Embryonic facial prominence (tissue), 1 donor: ENCODE data around the gene JPT2.
"Not testable (repeated sequence)": the region's sequence is repeated elsewhere in the genome, so short reads cannot be mapped to it uniquely, and the experiment has no call there.

ENCODE experiments used
- DNase-seq: peaks from one replicate; pipeline ENCODE4 v3.0.0-alpha.2; 2016; ENCODE audit errors: extremely low spot score

Gene JPT2

DNA sequence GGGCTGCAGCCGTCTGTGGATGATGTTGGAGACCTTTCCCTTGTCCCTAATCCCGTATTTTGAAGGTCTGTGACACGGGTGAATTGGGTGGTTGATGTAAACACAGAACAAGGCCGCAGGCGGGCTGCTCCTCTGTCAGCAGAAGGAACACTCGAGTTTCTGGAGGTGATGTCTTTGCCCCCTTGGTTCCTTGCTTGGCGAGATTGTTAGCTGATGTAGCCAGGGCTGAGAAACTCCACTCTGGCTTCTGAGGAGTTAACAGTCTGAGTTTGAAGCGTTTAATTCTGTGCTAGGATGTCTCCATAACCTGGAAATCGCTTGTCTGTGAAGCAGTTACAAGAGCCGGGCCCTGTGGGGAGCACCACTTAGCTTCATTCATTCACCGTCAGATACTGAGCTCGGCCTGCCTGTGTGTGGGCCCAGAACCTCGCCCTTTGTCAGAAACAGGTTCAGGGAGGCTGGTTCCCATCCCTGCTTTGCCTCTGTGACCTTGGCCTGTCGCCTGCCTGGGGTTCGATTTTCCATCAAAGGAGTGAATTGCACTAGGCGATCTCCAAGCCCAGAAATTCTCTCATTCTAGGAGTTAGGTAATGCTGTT, 29.2 kb downstream of the JPT2 start:
- no peak for DNase-seq

DNA sequence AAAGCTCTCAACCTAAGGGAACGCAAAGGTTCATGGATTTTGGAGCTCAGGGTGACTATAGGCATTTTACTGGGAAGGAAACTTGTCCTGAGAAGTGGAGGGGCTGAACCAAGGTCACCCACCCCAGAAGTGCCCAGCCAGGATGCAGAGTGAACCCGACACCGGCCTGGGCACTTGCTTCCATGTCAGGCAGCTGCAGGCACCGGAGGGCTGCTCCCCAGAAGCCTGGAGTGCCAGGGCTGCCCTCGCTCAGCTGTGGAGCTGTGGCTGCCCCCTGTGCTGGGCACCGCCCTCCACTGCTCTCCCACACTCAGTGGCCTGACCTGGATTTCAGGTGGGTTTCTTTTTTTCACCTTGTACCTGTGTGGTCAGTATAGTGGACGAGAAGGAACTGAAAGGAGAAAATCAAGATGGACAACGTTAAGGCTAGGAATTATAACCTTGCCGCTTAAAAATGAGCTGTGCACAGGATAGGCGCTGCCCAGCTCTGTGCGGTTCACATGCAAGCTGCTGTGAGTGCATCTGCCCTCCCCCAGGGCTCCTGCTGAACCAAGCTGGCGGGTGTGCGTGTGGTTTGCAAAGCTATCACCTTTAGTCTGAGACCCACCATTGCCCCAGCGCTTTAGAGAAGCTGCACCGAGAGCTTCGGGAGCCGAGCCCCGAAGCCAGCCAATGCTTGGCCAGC, 30.1 kb downstream of the JPT2 start:
- no peak for DNase-seq

DNA sequence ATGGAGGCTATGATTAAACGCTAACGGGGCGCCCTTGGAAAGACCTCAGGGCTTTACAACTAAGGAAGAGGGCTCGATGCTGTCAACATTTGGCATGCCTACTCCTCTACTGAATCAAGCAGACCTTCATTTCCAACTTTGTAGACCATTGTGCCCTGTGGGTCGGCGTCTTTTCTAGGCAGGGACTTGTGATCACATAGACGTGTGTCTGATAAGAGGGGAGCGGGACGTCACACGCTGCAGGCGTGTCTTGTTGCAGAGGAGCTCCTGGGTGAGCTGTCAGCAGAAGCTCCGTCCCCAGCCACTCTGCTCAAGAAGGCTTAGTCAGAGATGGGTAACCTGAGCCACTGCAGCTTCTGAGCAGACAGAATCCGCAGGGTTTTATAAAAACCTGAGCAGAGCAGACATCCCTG, 30.7 kb downstream of the JPT2 start:
- no peak for DNase-seq

DNA sequence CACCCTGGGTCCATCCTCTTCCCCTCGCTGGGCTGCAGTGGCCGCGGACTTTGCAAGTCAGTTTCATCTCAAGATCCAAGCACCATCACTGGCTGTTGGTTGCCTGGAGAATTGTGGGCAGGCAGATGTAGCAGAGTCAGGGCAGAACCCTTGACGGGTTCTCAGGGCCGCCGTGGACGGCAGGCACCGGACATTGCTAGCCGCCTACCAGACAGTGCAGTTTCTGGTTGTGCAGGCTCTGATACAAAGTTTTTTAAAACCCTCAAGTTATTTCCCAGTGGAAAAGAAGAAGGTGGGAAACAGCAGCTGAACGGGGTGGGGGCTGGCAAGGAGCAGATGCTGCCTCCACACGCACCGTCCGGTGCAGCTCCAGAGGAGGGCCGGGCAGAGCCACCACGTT, 31.3 kb downstream of the JPT2 start:
- no peak for DNase-seq

DNA sequence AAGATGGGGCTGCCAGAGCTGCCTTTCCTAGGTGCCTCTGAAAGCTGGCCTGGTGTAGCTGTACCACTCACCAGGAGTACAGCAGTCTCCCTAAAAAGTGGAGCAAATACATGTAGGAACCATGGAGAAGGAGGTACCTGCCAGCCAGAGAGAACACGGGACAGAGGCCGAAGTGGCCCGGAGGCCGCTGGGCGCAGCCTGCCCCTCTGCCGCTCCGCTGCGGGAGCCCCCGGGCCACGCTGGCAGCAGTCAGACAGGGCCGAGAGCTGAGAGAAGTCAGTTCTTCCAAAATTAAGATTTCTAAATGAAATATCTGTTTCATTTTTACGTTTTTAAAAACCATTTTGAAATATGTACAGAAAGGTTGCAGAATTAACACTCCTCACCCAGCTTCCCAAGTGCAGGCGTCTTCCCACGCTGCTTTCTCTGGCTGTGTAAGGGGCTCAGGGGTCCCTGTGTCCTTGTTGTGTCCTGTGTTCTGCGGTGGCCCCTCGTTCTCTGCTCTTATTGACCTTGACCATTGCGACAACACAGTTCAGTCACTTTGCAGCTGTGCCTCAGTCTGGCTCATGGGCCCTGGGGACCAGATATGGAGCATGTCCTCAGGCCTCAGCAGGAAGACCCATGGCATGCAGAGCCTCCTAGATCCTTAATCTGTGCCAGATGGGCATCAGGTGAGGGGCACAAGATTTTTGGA, 32.9 kb downstream of the JPT2 start:
- no peak for DNase-seq

DNA sequence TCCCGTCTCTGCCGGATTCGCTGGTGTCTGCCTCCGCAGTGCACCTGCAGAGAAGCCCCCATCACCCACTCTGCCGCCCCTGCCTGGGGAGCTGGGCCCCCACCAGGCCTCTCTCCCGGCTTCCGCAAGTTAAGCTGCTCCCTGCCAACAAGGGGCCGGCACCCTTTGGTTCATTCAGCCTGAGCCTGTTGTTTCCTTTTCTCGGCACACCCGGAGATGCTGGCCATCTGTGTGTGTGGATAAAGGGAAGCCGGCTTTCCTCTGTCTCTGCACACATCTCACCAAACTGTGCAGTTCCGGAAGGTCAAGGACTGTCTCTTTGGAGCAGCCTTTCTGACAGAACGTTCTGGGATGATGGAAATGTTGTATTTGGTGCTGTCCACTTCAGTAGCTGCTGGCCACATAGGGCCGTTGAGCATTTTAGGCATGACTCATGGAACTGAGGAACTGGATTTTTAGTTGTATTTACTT, 34.7 kb downstream of the JPT2 start:
- DNase-seq, result no peak

DNA sequence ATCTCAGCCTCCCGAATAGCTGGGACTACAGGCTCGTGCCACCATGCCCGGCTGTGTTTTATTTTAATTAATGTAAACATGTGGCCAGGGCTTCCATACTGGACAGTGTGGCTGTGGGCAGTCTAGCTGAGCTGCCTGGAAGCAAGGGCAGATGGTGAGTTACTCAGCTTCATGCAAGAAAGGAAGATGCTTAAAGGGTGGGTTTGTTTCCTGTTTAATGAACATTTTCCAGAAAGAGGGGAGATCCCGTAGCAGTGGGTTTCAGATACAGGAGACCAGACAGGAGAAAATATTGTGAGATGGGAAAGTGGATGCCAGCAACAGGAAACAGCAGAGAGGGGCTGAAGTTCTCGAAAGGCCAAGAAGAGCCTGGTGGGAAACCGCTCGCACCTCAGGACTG, 35.3 kb downstream of the JPT2 start:
- no peak for DNase-seq

DNA sequence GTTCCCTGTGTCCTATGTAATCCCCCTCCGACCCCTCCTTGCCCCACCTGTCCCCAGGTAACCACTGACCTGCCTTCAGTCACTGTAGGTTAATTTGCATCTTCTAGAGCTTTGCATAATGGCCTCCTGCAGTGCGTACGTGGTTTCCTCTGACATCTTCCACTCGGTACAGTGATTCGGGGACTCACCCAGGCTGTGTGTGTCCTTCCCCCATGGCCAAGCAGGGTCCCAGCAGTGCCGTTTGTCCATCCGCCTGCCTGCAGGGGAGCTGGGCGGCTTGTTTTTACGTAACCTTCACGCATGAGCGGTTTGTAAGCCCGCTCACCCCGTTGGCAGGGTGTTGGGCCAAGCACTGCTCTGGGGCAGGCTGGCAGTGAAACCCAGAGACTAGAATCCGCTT, 35.9 kb downstream of the JPT2 start:
- no peak for DNase-seq

DNA sequence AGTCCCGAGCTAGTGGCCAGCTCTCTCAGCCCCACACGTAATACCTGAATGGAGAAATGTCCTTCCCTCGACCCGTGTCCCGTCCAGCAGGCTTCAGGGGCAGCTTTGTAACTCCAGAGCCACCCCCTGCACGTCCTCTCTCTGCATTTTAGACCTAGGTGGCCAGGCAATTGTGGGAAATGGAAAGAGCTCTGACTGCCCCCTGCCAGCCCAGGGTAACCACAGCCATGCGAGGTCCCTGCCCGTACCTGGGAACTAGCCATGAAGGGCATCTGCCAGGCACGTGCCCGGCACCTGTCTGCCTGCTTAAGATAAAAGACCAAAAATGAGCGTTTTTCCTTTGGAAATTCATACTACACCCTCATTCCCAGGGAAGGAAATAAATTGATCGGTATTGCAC, 37.1 kb downstream of the JPT2 start:
- no peak for DNase-seq

DNA sequence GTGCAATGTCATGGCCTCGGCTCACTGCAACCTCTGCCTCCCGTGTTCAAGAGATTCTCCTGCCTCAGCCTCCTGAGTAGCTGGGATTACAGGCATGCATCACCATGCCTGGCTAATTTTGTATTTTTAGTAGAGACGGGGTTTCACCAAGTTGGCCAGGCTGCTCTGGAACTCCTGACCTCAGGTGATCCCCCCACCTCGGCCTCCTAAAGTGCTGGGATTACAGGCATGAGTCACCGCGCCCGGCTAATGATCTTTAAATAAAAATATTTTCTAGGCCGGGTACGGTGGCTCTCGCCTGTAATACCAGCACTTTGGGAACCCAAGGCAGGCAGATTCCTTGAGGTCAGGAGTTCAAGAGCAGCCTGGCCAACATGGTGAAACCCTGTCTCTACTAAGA, 40.2 kb downstream of the JPT2 start:
- not testable (repeated sequence) for DNase-seq

DNA sequence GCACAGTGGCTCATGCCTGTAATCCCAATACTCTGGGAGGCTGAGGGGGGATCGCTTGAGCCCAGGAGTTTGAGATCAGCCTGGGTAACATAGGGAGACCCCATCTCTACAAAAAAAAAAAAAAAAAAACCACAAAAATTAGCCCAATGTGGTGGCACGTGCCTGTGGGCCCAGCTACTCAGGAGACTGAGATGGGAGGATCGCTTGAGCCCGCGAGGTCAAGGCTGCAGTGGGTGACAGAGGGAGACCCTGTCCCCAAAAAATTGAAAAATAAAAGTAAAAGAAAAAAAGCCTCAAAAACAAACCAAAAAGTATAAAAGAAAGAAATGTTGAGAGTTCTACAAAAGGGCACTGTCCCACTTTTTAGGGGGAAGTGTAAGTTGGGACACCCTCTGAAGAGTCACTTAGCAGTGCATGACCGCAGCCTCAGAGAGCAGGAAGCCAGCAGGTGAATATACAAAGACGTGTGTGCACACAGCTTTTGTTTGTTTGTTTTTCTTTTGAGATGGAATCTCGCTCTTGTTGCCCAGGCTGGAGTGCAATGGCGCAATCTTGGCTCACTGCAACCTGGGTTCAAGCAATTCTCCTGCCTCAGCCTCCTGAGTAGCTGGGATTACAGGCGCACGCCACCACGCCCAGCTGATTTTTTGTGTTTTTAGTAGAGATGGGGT, 41.6 kb downstream of the JPT2 start:
- DNase-seq, result not testable (repeated sequence)

DNA sequence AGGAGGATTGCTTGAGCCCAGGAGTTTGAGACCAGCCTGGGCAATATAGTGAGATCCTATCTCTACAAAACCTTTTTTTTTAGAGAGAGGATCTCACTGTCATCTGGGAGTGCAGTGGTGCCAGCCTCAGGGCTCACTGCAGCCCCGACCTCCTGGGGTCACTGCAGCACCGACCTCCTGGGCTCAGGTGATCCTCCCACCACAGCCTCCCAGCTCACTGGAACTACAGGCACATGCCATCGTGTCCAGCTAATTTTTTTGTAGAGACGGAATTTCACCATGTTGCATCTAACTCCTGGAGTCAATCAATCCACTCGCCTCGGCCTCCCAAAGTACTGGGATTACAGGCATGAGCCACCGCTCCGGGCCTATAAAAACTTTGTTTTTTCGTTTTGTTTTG, 43.3 kb downstream of the JPT2 start:
- DNase-seq, result no peak

DNA sequence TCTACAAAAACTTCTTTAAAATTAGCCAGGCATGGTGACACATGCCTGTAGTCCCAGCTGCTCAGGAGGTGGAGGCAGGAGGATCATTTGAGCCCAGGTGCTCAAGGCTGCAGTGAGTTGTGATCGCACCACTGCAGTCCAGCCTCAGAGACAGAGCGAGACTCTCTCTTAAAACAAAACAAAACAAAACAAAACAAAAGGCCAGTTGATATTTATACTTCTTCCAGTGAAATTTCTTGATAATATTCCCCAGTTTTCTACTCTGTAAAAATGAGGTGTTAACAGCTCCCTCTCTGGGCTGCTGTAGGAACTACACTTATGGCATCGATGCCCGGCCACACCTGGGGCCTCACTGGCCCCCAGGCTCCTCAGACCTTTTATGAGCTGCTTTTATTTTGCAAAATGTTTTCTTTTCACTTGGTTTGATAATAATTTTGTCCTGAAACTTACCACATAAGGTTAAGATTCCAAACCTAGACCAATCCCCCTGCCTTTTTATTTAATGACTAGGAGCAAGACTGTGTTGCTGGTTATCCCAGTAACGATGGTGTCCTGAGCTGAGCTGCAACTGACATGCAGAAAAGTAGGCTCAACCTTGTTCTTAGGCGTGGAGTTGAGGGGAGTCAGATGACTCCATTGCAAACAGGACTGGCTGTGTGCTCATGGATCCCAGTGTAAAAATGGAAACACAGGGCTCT, 45.5 kb downstream of the JPT2 start:
- DNase-seq, result no peak

DNA sequence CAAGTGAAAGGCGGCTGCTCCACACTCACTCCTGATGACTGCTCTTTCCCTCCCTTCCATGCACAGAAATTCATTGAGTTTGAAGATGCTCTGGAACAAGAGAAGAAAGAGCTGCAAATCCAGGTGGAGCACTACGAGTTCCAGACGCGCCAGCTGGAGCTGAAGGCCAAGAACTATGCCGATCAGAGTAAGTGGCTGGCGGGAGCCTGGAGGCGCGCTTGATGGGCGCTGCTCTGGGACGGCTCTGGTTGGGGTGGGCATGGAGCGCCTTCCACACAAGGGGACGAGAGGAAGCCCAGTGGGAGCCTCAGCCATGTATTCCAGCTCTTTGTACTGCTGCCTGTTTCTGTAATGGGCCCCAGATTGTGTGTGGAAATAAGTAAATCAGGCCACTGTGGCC, 46.4 kb downstream of the JPT2 start:
- DNase-seq, result no peak

DNA sequence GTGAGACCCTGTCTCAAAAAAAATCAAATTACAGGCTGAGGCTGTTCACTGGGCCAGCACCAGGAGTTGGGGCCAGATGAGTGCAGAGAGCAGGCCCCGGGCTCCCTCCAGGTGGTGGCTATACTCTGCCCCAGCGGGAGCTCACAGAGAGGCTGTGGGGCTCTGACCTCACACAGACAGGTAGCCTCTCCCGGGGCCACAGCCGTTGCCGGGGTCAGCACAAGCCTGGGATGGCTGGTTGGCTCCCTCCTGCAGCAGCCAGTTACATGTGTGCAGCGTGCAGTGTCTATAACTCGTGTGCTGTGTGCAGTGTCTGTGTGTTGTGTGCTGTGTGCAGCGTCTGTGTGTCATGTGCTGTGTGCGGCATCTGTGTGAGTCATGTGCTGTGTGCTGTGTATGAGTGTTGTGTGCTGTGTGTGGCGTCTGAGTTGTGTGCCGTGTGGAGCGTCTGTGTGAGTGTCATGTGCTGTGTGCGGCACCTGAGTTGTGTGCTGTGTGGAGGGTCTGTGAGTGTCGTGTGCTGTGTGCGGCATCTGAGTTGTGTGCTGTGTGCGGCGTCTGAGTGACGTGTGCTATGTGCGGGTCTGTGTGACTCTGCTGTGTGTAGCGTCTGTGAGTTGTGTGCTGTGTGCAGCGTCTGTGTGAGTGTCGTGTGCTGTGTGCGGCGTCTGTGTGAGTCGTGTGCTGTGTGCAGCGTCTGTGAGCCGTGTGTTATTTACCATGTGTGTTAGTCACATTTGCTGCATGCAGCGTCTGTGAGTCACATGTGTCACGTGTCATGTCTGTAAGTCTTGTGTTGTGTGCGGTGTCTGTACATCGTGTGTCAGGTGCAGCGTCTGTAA, 48.8 kb downstream of the JPT2 start:
- DNase-seq, result no peak

DNA sequence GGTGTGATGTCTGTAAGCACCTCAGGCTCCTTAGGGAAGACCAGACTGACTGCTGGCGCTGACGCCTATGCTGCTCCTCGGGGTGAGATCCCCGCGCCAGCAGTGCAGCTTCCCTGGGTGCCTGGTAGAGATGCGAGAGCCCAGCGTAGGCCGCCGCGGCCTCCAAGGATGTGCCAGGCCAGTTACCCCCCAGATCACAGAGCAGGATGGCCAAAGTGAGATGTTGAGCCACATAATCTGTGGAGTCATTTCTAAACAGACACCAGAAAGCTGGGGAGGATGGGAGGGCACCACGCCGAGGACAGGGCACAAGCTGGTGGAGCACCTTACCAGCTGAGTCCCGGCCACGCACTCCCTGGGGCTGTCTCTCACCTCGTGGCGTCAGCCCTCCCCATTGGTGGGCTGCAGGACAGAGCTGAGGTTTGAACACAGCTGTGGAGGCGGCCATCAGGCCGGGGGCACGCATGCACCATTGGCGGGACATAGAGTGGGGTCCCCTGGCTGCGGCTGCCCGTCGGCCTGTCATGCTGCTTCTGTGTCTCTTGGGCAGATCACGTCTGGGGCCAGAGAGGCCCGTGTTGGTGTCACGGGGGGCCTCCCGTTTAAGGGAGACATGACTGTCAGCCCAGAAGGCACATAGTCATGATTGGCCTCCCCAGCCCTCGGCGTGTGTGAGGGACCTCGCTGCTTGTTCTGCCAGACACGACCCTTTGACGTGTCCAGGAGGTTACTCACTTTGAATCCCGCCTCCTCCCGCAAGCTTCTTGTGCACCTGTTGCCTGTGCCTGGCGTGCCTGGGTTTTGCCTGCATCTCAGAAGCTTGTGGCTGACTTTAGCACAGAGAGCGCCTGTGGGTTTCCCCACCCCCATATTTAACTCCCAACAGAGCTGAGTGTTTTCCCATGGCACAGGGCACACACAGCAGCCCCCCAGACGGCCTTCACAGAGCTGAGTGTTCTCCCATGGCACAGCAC, 49.9 kb downstream of the JPT2 start:
- no peak for DNase-seq

DNA sequence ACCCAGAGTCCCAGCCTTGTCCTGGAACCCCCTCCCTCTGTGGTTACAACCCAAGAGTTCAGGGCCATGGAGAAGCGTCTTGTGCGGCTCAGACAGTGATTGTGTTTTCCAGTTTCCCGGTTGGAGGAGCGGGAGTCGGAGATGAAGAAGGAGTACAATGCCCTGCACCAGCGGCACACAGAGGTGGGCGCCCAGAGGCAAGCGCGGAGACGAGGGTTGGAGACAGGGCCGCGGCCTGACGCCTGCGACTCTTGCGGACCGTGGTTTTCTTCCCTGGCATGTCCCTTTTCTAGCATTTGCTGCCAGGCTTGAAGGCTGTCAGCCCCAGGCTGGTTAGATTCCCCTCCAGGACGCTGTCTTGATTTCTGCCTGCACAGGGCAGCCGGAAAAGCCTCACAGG, 50.9 kb downstream of the JPT2 start:
- DNase-seq, result no peak

DNA sequence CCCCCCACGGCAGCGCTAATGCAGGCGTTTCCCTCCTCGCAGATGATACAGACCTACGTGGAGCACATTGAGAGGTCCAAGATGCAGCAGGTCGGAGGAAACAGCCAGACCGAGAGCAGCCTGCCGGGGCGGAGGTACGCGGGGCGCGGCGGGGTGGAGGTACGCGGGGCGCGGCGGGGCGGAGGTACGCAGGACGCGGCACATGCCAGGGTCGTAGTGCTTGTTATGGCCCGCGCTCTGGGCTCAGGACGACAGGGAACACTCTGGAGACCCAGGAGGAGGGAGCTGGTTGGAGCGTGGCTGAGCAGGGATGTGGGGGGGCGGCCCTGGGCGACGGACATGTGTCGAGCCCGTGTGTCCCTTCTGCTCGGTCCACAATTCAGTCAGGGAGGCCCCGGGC, 51.4 kb downstream of the JPT2 start:
- DNase-seq, result no peak

DNA sequence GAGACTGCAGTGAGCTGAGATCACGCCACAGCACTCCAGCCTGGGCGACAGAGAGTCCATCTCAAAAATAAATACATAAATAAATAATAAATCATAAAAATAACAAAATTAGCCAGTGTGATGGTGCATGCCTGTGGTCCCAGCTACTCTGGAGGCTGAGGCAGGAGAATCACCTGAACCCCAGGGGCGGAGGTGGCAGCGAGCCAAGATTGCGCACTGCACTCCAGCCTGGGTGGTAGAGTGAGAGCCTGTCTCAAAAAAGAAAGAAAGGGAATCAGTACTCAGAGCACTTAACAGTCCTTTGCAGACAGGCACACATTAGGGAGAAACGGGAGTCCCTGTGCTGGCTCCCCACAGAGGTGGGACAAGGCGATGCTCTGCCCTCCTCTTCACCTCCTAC, 53.0 kb downstream of the JPT2 start:
- no peak for DNase-seq

DNA sequence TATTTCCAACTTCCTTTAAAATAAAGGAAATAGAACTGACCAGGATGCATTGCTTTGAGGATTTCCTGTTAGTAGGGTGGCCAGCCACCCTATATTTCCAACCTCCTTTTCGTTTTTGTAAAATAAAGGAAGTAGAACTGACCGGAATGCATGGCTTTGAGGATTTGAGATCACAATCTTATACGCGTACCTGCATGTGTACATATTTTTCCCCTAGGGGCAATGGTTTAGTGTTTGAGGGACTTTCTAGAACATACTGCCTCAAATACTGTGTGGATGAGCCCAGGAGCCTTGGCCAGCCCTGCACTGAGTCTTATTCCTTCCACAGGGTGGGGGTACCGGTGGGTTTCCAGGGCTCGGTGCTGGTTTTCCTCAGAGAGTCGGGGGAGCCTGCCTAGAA, 53.5 kb downstream of the JPT2 start:
- DNase-seq, result no peak
